Bronchial epithelial cell (primary cell): ENCODE results near the gene CST9. TPM values are rescaled to one million over a fixed set of nuclear protein-coding genes. Genes with fewer than 3 reads are reported as not detected.
A peak's percentile ranks its signal among the peaks of the same experiment; 100 is the strongest.

Experiments used
- DNase-seq: peaks from one replicate; pipeline ENCODE4 v3.0.0-alpha.2; 2010; ENCODE audit warnings: low read depth
- FAIRE-seq: peaks from 2 replicates; lab custom pipeline; 2011; peaks lifted over from hg19 to GRCh38; lab: Jason Lieb, UNC
- H3K27me3 ChIP-seq: 2 replicates; pipeline ENCODE4 v1.5.1; 2011; ENCODE audit warnings: low read length; ENCODE audit not compliant: control insufficient read depth, insufficient read depth
- H3K36me3 ChIP-seq: 2 replicates; pipeline ENCODE4 v1.5.1; 2011; ENCODE audit warnings: low read length; ENCODE audit not compliant: control insufficient read depth, insufficient read depth
- H3K4me3 ChIP-seq: 2 replicates; pipeline ENCODE4 v1.5.1; 2011; ENCODE audit warnings: mild to moderate bottlenecking, low read depth, low read length, control low read depth
- total RNA-seq: library from RNA; depleted of rRNA; stranded (reverse); fragments of >200 nt; gene quantifications from 2 replicates; pipeline ENCODE4 v1.2.1, GENCODE V29; 2014
- TF ChIP-seq, protein P1 (sequence below): IDR thresholded peaks from 2 replicates; pipeline ENCODE4 v1.5.1; 2011; ENCODE audit warnings: mild to moderate bottlenecking, moderate library complexity, low read length, control low read depth, inconsistent platforms; ENCODE audit not compliant: insufficient read depth, severe bottlenecking

CST9 gene
- total RNA-seq, 1 donor from 2014 or later: not detected

DNA sequence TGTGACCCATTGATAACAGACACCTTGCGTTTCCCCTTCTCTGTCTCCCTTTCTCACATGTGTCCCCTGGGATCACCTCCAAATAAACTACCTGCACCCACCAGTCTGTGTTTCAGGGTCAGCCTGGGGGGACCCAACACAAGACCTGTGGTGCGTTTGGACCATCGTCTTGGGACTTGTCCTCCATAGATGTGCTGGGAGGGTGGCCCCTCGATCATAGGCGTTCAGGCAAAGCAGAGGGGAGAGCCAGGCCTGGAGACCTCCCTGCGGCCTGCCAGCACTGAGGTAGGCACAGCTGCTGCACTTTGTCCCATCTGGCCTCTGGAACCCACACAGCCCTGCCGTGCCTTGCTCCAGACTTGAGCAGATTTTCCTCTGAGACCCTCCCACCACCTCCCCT, 18.1 kb downstream of the CST9 start:
- no peak overlapping the region for H3K4me3 ChIP-seq
- H3K36me3 ChIP-seq: no peaks in the 10 kb centered on the region
- TF ChIP-seq, protein P1, sequence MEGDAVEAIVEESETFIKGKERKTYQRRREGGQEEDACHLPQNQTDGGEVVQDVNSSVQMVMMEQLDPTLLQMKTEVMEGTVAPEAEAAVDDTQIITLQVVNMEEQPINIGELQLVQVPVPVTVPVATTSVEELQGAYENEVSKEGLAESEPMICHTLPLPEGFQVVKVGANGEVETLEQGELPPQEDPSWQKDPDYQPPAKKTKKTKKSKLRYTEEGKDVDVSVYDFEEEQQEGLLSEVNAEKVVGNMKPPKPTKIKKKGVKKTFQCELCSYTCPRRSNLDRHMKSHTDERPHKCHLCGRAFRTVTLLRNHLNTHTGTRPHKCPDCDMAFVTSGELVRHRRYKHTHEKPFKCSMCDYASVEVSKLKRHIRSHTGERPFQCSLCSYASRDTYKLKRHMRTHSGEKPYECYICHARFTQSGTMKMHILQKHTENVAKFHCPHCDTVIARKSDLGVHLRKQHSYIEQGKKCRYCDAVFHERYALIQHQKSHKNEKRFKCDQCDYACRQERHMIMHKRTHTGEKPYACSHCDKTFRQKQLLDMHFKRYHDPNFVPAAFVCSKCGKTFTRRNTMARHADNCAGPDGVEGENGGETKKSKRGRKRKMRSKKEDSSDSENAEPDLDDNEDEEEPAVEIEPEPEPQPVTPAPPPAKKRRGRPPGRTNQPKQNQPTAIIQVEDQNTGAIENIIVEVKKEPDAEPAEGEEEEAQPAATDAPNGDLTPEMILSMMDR: no peak
- no peak for DNase-seq
- H3K27me3 ChIP-seq: no peaks in the 10 kb centered on the region
- FAIRE-seq: no peak

DNA sequence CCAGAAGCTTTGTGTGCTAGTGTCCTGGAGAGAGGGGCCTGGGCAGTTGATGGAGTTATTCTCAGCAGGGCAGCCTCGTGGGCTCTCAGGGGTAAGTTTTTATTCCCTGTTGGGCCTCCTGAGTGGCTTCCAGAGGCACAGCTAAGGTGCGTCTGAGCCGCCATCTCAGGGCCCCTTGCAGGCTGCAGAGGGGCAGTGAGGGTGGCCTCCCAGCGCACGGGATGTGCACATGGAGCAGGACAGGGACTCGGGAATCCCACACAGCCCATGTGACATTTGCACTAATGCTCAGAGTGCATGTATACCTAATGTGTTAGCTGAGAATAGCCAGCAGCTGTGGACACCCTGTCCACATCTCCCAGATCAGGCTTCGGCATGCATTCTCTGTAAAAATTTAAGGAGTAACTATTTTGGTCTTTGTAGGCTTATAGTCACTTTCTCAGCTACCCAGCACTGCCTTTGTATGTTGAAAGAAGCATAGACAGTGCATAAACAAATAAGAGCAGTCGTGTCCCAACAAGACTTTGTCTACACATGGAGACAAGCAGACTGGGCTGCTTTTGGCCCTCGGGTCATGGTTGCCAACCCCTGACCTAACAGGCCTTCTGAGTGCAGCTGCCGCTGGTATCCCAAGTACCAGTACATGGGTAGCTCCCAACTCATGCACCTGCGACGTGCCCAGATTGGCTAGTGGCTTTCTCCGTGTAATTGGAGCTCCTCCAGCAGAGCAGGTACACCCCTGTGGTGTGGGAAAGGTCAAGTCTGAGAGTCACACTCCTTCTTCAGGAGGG, 18.8 kb downstream of the CST9 start:
- TF ChIP-seq, protein P1: no peak
- Histone ChIP-seq H3K4me3 (no peak overlapping the region), H3K27me3 (no peaks in the 10 kb centered on the region), H3K36me3 (no peaks in the 10 kb centered on the region)
- FAIRE-seq (peak; percentile 52), DNase-seq (peak; percentile 84)

DNA sequence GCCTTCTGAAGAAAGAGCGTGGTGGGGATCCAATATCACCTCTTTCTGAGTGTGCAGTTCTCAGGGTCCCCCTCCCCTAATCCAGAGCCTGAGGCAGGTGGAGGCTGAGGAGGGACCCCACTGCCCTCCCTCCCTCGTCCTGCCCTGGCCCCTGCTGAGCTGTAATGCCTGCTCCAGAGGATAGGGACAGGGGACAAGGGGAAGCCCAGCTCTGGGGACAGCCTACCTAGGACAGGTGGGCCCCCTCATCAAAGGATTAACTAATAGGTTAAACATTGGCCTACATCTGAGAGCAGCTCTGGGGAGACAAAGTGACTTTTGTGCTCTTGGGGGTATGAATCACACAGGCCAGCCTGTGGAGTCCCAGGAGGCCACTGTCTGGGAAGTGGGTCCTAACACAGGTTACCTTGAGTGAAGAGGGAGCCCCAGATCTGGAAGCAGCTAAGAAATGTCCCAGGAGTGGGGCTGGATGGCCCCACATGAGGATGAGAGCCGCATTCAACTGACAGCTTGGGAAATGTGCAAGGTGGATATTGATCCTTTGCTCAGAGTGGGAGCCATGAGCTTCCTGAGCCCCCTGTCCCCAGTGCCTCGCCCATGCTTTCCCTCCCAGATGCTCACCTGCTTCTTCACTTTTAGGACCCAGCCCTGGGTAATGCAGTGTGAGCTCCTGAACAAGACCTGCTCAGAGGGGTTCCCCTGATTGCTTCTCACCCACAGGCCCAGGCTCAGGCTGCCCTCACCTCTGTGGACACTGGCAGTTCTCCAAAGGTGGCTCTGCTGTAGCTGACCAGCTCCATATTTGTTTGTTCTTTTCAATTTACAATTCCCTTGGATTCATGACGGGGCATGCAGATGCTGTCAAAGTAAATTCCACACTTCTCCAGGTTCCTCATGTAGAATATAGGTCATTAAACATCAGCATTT, 19.6 kb downstream of the CST9 start:
- no peaks in the 10 kb centered on the region for H3K36me3 ChIP-seq
- H3K27me3 ChIP-seq: no peaks in the 10 kb centered on the region
- TF ChIP-seq, protein P1: no peak
- no peak overlapping the region for H3K4me3 ChIP-seq
- FAIRE-seq (no peak), DNase-seq (peak; percentile 16)

DNA sequence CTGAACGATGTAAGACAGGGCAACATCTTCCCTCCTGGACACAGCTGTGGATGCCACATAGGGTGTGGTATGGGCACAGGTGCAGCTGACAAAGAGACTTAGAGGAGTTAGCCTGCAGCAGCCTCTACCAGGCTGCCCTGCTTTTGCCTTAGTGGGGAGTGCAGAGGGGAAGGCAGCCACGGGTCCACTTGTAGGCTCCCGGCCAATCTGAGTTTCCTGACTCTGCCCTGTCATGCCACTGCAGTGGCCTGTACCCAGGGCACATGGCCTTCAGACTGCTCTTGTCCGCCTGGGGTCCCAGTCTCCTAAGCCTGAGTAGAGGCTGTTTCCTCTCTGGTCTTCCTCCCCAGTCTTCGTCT, 20.3 kb downstream of the CST9 start:
- no peaks in the 10 kb centered on the region for H3K36me3 ChIP-seq
- DNase-seq: no peak
- H3K27me3 ChIP-seq: no peaks in the 10 kb centered on the region
- TF ChIP-seq, protein P1: no peak
- H3K4me3 ChIP-seq: no peak overlapping the region
- peak; percentile 47 for FAIRE-seq

DNA sequence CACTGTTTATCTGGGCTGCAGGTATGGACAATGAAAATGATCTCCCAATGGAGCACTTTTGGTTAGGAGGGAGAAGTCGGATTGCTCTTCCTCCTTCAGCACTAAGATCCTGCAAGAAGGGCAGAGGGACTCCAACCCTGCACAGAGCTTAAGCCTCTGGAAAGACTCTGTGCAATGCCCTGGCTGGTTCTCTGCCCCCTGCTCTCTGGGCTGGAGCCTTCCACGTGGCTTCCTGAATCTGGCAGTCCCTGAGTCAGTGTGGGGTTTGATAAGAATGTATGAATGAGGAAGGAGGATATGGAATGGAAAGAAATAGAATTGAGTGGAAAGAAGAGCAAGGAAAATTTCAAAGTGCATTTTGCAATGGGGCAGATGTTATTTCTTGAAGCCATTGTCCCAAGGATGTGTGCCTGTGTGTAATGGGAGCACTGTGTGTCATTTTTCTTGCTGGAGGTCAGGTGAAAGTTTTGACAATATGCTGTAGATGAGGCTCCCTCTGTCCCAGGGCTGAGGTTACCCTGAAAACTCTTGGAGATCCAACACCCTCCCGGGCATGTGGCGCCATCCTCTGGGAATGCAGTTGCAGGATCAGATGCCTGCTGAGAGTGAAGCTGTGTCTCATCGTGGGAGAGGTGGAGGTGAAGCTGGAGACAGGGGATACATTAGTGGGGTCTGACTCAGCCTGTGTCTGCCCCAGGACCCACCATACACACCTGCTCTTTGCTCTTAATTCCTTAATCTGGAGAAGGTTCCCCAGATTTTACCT, 21.1 kb downstream of the CST9 start:
- Histone ChIP-seq H3K36me3 (no peaks in the 10 kb centered on the region), H3K4me3 (no peak overlapping the region), H3K27me3 (no peaks in the 10 kb centered on the region)
- no peak for FAIRE-seq
- peak; percentile 44 for DNase-seq
- TF ChIP-seq, protein P1: no peak
